BLaER1 treated with 17β-estradiol and CSF1 and Interleukin-3, amounts not matched to agents 10 nM and 100 nM (cell line): Measurements from ENCODE around the gene ZHX3.

Experiments
- H3K27ac ChIP-seq, 11 experiments: shearing (Covaris generic); formaldehyde crosslinking; 2 replicates each; pipeline ENCODE4 v1.8.1; 2022
- H3K27me3 ChIP-seq, 11 experiments: shearing (Covaris generic); formaldehyde crosslinking; 2 replicates each; pipeline ENCODE4 v1.8.1; 2022
- H3K36me3 ChIP-seq, 11 experiments: shearing (Covaris generic); formaldehyde crosslinking; 2 replicates each; pipeline ENCODE4 v1.8.1; 2022
- H3K4me1 ChIP-seq, 10 experiments: shearing (Covaris generic); formaldehyde crosslinking; 2 replicates each; pipeline ENCODE4 v1.8.1; 2022
- H3K4me2 ChIP-seq, 11 experiments: shearing (Covaris generic); formaldehyde crosslinking; 2 replicates each; pipeline ENCODE4 v1.8.1; 2022
- H3K4me3 ChIP-seq, 10 experiments: shearing (Covaris generic); formaldehyde crosslinking; 2 replicates each; pipeline ENCODE4 v1.8.1; 2022
- H3K9ac ChIP-seq, 11 experiments: shearing (Covaris generic); formaldehyde crosslinking; 2 replicates each; pipeline ENCODE4 v1.8.1; 2022
- H3K9me3 ChIP-seq, 11 experiments: shearing (Covaris generic); formaldehyde crosslinking; replicated peaks in 1 of 11; 2 replicates each; pipeline ENCODE4 v1.8.1; 2022
- H4K20me1 ChIP-seq, 11 experiments: shearing (Covaris generic); formaldehyde crosslinking; 2 replicates each; pipeline ENCODE4 v1.8.1; 2022
- Cebpa-rat ChIP-seq, 11 experiments: shearing (Covaris generic); IDR thresholded peaks; 2 replicates each; pipeline ENCODE4 v1.8.1; 2022

The ZHX3 gene

GRCh38 chr20:41224281-41224680 is 93.2 kb downstream of the ZHX3 start:
- no peak overlapping the region for H3K9ac ChIP-seq
- peaks cover 0 to 13% (median 0%) of the 10 kb centered on the region in 10 experiments; a peak in 2 of 20 replicates for H3K4me1 ChIP-seq
- no peaks in the 10 kb centered on the region for H4K20me1 ChIP-seq
- no peak for TF ChIP-seq Cebpa-rat (IDR thresholded peaks at IDR 0.05)
- H3K36me3 ChIP-seq, result peaks cover 0 to 4% (median 0%) of the 10 kb centered on the region in 11 experiments; a peak in 1 of 22 replicates
- H3K4me2 ChIP-seq, result no peak overlapping the region
- no peak overlapping the region for H3K27ac ChIP-seq
- H3K4me3 ChIP-seq, result no peak overlapping the region
- no peaks in the 10 kb centered on the region for H3K27me3 ChIP-seq
- H3K9me3 ChIP-seq, result no peaks in the 10 kb centered on the region; a peak in 1 of 22 replicates

- H3K9me3 ChIP-seq, result no peaks in the 10 kb centered on the region; a peak in 1 of 22 replicates
- H3K27ac ChIP-seq, result no peak overlapping the region
- no peak overlapping the region for H3K9ac ChIP-seq
- no peaks in the 10 kb centered on the region for H3K27me3 ChIP-seq
- no peaks in the 10 kb centered on the region for H4K20me1 ChIP-seq
- H3K4me2 ChIP-seq, result no peak overlapping the region
- H3K4me3 ChIP-seq, result no peak overlapping the region
- peaks cover 0 to 4% (median 0%) of the 10 kb centered on the region in 11 experiments; a peak in 1 of 22 replicates for H3K36me3 ChIP-seq
- TF ChIP-seq Cebpa-rat (IDR thresholded peaks at IDR 0.05), result no peak
- peaks cover 0 to 11% (median 0%) of the 10 kb centered on the region in 10 experiments; a peak in 2 of 20 replicates for H3K4me1 ChIP-seq
Observed at GRCh38 chr20:41223112-41223511, 94.4 kb downstream of the ZHX3 start.

DNA sequence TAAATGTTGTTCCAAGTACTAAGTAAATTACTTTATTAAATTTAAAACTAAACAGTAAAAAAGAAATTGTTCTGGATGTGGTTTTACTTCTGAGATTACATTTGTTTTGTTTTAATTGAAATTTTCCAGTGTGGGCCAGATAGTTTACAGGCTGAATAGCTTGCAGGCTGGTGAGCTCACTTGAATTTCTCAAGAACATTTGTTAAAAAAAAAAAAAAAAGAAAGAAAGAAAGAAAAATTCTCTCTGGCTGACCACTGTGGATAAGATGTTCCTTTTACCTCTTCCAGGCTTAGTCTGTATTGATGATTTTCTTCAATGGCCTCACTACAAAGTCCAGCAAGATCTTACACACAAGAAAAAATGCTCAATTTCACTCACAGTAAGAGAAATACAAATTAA is 94.8 kb downstream of the ZHX3 start:
- no peaks in the 10 kb centered on the region; a peak in 1 of 22 replicates for H3K9me3 ChIP-seq
- H3K4me1 ChIP-seq, result peaks cover 0 to 7% (median 0%) of the 10 kb centered on the region in 10 experiments; a peak in 1 of 20 replicates
- TF ChIP-seq Cebpa-rat (IDR thresholded peaks at IDR 0.05), result no peak
- peaks cover 0 to 4% (median 0%) of the 10 kb centered on the region in 11 experiments; a peak in 1 of 22 replicates for H3K36me3 ChIP-seq
- no peaks in the 10 kb centered on the region for H4K20me1 ChIP-seq
- H3K4me3 ChIP-seq, result no peak overlapping the region
- no peaks in the 10 kb centered on the region for H3K27me3 ChIP-seq
- no peak overlapping the region for H3K9ac ChIP-seq
- H3K27ac ChIP-seq, result no peak overlapping the region
- no peak overlapping the region for H3K4me2 ChIP-seq

- Histone ChIP-seq H3K9ac (no peak overlapping the region), H4K20me1 (no peaks in the 10 kb centered on the region), H3K27me3 (no peaks in the 10 kb centered on the region), H3K36me3 (peaks cover 0 to 4% (median 0%) of the 10 kb centered on the region in 11 experiments; a peak in 1 of 22 replicates), H3K9me3 (no peaks in the 10 kb centered on the region; a peak in 1 of 22 replicates), H3K4me2 (no peak overlapping the region), H3K4me1 (0 out of 20 replicates have a peak, but pooled peaks cover 0 to 7% (median 0%) of the 10 kb centered on the region in 10 experiments), H3K4me3 (no peak overlapping the region), H3K27ac (no peak overlapping the region)
- no peak for TF ChIP-seq Cebpa-rat (IDR thresholded peaks at IDR 0.05)
Observed at GRCh38 chr20:41222296-41222695, 95.2 kb downstream of the ZHX3 start.

DNA sequence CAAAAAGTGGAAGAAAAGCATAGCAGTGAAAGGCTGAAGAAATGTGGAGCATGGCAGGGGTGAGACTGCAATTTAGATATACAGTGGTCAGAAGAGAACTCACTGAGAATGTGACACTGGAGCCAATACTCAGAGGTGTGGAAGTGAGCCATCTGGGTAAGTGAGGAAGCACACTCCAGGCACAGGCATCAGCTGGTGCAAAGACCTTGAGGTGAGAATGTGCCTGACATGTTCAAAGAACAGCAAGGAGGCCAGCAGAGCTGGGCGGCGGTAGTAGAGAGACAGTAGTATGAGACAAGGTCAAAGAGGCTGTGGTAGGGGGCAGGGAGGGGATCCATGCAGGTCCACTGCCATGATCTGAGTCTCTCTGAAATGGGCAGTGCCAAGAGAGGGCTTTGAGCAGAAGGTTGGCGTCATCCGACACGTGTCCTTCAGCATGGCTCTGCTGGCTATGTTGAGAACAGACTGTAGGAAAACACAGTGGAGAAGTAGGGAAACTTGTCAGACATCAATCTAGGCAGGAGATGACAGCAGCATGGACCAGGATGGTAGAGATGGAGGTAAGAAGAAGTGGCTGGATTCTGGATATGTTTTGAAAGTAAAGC is 95.8 kb downstream of the ZHX3 start:
- Histone ChIP-seq H3K27ac (no peak overlapping the region), H4K20me1 (no peaks in the 10 kb centered on the region), H3K36me3 (peaks cover 0 to 4% (median 0%) of the 10 kb centered on the region in 11 experiments; a peak in 1 of 22 replicates), H3K9ac (no peak overlapping the region), H3K4me2 (no peak overlapping the region), H3K27me3 (no peaks in the 10 kb centered on the region), H3K4me1 (0 out of 20 replicates have a peak, but pooled peaks cover 0 to 7% (median 0%) of the 10 kb centered on the region in 10 experiments), H3K4me3 (no peak overlapping the region), H3K9me3 (no peaks in the 10 kb centered on the region; a peak in 1 of 22 replicates)
- TF ChIP-seq Cebpa-rat (IDR thresholded peaks at IDR 0.05), result no peak

- Histone ChIP-seq H3K9ac (no peak overlapping the region), H3K27ac (no peak overlapping the region), H3K36me3 (peaks cover 0 to 4% (median 0%) of the 10 kb centered on the region in 11 experiments; a peak in 1 of 22 replicates), H3K4me3 (no peak overlapping the region), H4K20me1 (no peaks in the 10 kb centered on the region), H3K9me3 (no peaks in the 10 kb centered on the region; a peak in 1 of 22 replicates), H3K27me3 (no peaks in the 10 kb centered on the region), H3K4me2 (no peak overlapping the region), H3K4me1 (0 out of 20 replicates have a peak, but pooled peaks cover 0 to 7% (median 0%) of the 10 kb centered on the region in 10 experiments)
- no peak for TF ChIP-seq Cebpa-rat (IDR thresholded peaks at IDR 0.05)
Observed at GRCh38 chr20:41219824-41220223, 97.7 kb downstream of the ZHX3 start.

DNA sequence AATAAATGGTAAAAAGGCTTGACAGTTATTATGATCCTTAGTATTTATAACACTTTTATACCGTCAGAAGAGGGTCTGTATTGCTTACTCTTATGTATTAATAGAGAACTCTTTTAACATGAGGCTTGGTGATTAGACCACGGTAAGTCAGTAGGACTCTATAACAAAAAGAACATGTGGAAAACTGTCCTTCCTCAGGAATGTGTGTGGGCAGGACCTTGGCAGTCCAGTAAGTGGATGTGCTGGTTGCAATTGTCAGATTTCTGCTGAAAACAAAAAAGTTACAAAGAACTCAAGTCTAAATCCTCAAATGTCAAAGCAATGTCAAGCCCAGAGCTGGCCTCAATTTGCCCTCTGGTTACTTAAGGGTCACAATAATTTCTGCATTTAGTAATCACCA is 99.1 kb downstream of the ZHX3 start:
- Histone ChIP-seq H3K4me1 (no peaks in the 10 kb centered on the region), H3K4me3 (no peak overlapping the region), H3K9ac (no peak overlapping the region), H3K27ac (no peak overlapping the region), H3K27me3 (no peaks in the 10 kb centered on the region), H3K36me3 (peaks cover 0 to 4% (median 0%) of the 10 kb centered on the region in 11 experiments; a peak in 2 of 22 replicates), H4K20me1 (0 out of 22 replicates have a peak, but pooled peaks cover 0 to 3% (median 0%) of the 10 kb centered on the region in 11 experiments), H3K9me3 (no peaks in the 10 kb centered on the region; a peak in 1 of 22 replicates), H3K4me2 (no peak overlapping the region)
- no peak for TF ChIP-seq Cebpa-rat (IDR thresholded peaks at IDR 0.05)

DNA sequence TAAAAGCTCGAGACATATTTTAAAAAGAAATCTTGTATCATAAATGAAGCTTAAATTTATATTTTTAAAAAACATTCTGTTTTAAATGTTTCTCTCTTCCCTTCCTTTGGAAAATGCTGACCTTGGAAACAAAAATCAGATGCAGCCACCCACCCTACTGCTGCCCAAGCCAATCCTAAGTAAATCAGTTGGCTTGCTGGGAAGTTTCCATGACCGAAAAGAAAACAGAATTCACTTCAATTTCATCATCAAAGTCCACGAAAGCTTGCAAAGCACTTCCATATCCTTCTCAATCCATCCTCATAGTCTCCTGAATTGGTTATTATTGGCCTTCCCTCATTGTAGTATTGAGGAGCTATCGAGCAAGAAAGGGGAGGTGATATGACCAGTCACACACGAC is 100.1 kb downstream of the ZHX3 start:
- Histone ChIP-seq H3K9ac (no peak overlapping the region), H3K27me3 (no peaks in the 10 kb centered on the region), H3K4me2 (no peak overlapping the region), H3K9me3 (no peaks in the 10 kb centered on the region; a peak in 1 of 22 replicates), H3K4me1 (no peaks in the 10 kb centered on the region), H4K20me1 (0 out of 22 replicates have a peak, but pooled peaks cover 0 to 6% (median 0%) of the 10 kb centered on the region in 11 experiments), H3K4me3 (no peak overlapping the region), H3K36me3 (peaks cover 0 to 5% (median 0%) of the 10 kb centered on the region in 11 experiments; a peak in 3 of 22 replicates), H3K27ac (no peak overlapping the region)
- no peak for TF ChIP-seq Cebpa-rat (IDR thresholded peaks at IDR 0.05)

DNA sequence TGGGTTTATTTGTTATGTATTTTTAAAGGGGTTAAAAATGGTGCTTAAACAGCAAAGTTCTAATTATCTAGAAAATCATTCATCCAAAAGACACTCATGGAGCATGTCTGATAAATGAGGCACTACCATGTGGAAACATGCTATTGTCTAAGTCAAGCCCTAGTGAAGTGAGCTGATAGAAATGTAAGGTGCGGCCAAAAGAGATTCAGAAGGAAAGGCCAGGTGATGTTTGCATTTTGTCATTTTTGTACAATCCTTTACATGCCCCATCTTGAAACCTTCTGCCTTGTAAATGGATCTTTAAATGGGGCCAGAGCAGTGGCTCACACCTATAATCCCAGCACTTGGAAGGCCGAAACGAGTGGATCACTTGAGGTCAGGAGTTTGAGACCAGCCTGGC is 102.9 kb downstream of the ZHX3 start:
- H3K9me3 ChIP-seq, result no peaks in the 10 kb centered on the region
- no peak overlapping the region for H3K4me3 ChIP-seq
- 0 out of 22 replicates have a peak, but pooled peaks cover 0 to 6% (median 0%) of the 10 kb centered on the region in 11 experiments for H4K20me1 ChIP-seq
- no peak for TF ChIP-seq Cebpa-rat (IDR thresholded peaks at IDR 0.05)
- no peak overlapping the region for H3K27ac ChIP-seq
- H3K4me2 ChIP-seq, result no peak overlapping the region
- no peak overlapping the region for H3K9ac ChIP-seq
- no peaks in the 10 kb centered on the region for H3K4me1 ChIP-seq
- H3K36me3 ChIP-seq, result peaks cover 0 to 5% (median 0%) of the 10 kb centered on the region in 11 experiments; a peak in 2 of 22 replicates
- no peaks in the 10 kb centered on the region for H3K27me3 ChIP-seq
